Bronchial epithelial cell (primary cell): ENCODE measurements around the gene DGKZ. TPM values are rescaled to one million over a fixed set of nuclear protein-coding genes. Genes with fewer than 3 reads are reported as not detected.
"Not testable (repeated sequence)": the region's sequence is repeated elsewhere in the genome, so short reads cannot be mapped to it uniquely, and the experiment has no call there.

Experiments used
- DNase-seq: peaks from one replicate; pipeline ENCODE4 v3.0.0-alpha.2; 2010; ENCODE audit warnings: low read depth
- FAIRE-seq: peaks from 2 replicates; lab custom pipeline; 2011; peaks lifted over from hg19 to GRCh38; lab: Jason Lieb, UNC
- H3K27me3 ChIP-seq: 2 replicates; pipeline ENCODE4 v1.5.1; 2011; ENCODE audit warnings: low read length; ENCODE audit not compliant: control insufficient read depth, insufficient read depth
- H3K36me3 ChIP-seq: 2 replicates; pipeline ENCODE4 v1.5.1; 2011; ENCODE audit warnings: low read length; ENCODE audit not compliant: control insufficient read depth, insufficient read depth
- H3K4me3 ChIP-seq: 2 replicates; pipeline ENCODE4 v1.5.1; 2011; ENCODE audit warnings: mild to moderate bottlenecking, low read depth, low read length, control low read depth
- CTCF ChIP-seq: IDR thresholded peaks from 2 replicates; pipeline ENCODE4 v1.5.1; 2011; ENCODE audit warnings: mild to moderate bottlenecking, moderate library complexity, low read length, control low read depth, inconsistent platforms; ENCODE audit not compliant: insufficient read depth, severe bottlenecking
- total RNA-seq: library from RNA; depleted of rRNA; stranded (reverse); fragments of >200 nt; gene quantifications from 2 replicates; pipeline ENCODE4 v1.2.1, GENCODE V29; 2014

Gene DGKZ
- total RNA-seq, result 30.5 and 35.2 TPM in 2 replicates

- Histone ChIP-seq H3K27me3 (no peaks in the 10 kb centered on the region), H3K4me3 (peak within 1 kb of the TSS; percentile 82), H3K36me3 (peaks cover 1% of the 10 kb centered on the region)
- peak; percentile 59 for TF ChIP-seq CTCF
- no peak for FAIRE-seq
- peak; percentile 60 for DNase-seq
Measured at GRCh38 chr11:46346886-46347636, at the start of gene DGKZ. DGKZ (plus strand) TSS chr11:46347463; CDS start chr11:46347660, 197 bp downstream.

GRCh38 chr11:46298699-46299433 lies 48.4 kb upstream of the DGKZ start:
- no peak overlapping the region for H3K4me3 ChIP-seq
- DNase-seq, result peak; percentile 90
- no peak for TF ChIP-seq CTCF
- no peak for FAIRE-seq
- H3K27me3 ChIP-seq, result peaks cover 2% of the 10 kb centered on the region
- no peaks in the 10 kb centered on the region for H3K36me3 ChIP-seq

GRCh38 chr11:46299451-46299961 lies 47.8 kb upstream of the DGKZ start:
- Histone ChIP-seq H3K27me3 (peaks cover 2% of the 10 kb centered on the region), H3K4me3 (no peak overlapping the region), H3K36me3 (no peaks in the 10 kb centered on the region)
- FAIRE-seq (no peak), DNase-seq (no peak)
- TF ChIP-seq CTCF, result no peak

- TF ChIP-seq CTCF, result no peak
- no peak overlapping the region for H3K4me3 ChIP-seq
- no peaks in the 10 kb centered on the region for H3K36me3 ChIP-seq
- DNase-seq (peak; percentile 30), FAIRE-seq (no peak)
- H3K27me3 ChIP-seq, result peaks cover 2% of the 10 kb centered on the region
Measured at GRCh38 chr11:46300270-46300669, 47.0 kb upstream of the DGKZ start.

- FAIRE-seq, result no peak
- no peak for DNase-seq
- no peaks in the 10 kb centered on the region for H3K27me3 ChIP-seq
- no peak overlapping the region for H3K4me3 ChIP-seq
- H3K36me3 ChIP-seq, result no peaks in the 10 kb centered on the region
- TF ChIP-seq CTCF, result no peak
Measured at GRCh38 chr11:46302866-46303265, 44.4 kb upstream of the DGKZ start.

GRCh38 chr11:46304036-46304435 lies 43.2 kb upstream of the DGKZ start:
- not testable (repeated sequence) for DNase-seq, H3K4me3 ChIP-seq, H3K36me3 ChIP-seq, FAIRE-seq, H3K27me3 ChIP-seq
